ENCODE data around the gene ARHGEF1.
A peak's percentile ranks its signal among the peaks of the same experiment; 100 is the strongest.

Gene ARHGEF1

DNA sequence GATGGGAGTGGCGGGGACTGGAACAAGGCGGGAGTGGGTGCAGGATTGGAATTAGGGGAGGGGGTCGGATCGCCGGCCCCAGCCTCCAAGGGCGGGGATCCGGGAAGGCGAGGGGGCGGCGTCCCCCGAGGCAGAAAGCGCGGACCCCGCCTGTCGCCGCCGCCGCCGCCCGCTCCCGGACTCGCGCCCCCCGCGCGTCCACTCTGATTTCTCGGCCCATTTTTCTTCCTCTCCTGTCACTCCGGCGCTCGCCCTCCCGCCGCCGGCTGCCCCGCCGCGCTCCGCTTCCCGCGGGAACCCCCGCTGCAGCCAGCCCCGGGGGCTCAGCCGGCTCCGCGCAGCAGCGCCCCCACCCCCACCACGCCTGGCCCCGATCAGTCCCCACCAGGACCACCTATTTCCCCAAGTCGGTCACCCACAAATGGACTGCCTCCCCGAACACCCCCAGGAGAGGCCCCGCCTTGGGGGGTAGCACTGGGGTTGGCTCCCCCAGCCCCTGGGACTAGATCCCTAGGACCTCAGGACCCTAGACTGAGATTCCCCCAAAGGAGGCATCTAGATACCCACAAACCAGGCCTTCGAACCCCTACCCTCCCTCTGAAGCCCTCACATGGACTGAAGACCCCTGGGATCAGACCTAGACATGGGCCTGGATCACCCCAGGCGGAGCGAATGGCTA lies 57.9 kb downstream of the ARHGEF1 start:
- Mint-ChIP-seq H3K27ac (ENCODE audit: low read depth) (peak overlapping the region; percentile 71), H3K36me3 (ENCODE audit: insufficient read depth) (peaks cover 20% of the 10 kb centered on the region), H3K27me3 (peaks cover 31% of the 10 kb centered on the region), H3K9me3 (no peaks in the 10 kb centered on the region), H3K4me1 (peaks cover 59% of the 10 kb centered on the region), H3K4me3 (peak overlapping the region; percentile 68)
- DNase-seq (ENCODE audit: low spot score in 2 of 2), result no peak
- no peak for ATAC-seq (replicated peaks; ENCODE audit: extremely low read depth, poor library complexity, severe bottlenecking)

DNA sequence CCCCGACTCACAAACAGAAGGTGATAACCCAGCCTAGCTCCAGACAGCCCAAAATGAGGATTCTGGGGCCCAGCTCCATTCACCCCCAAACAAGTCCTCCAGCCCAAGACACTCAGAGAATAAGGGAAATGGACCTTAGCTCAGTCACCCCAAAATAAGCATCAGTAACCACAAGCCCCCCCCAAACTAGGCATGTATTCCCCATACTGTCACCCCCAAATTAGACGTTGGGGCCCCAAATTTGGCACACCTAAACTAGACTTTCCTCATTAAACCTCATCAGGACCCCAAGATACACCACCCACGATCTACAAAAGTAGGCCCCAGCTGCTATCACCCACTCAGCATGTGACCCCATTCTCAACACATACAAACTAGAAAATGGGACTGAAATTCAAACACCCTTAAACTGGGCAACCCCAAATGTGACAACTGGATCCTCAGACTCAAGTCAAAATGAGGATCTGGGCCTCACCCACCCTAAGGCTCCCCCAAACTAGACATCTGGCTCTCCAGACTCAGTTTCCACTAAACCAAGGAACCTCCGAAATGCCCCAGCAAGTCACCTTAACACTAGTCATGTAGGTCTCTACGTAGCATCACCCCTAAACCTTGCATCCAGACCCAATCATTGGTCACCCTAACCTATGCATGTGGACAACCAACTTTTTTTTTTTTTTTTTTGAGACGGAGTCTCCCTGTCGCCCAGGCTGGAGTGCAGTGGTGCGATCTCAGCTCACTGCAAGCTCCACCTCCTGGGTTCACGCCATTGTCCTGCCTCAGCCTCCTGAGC lies 58.6 kb downstream of the ARHGEF1 start:
- Mint-ChIP-seq H3K4me3 (peak overlapping the region; percentile 68), H3K27ac (ENCODE audit: low read depth) (peak overlapping the region; percentile 63), H3K9me3 (no peaks in the 10 kb centered on the region), H3K4me1 (peaks cover 57% of the 10 kb centered on the region), H3K27me3 (peaks cover 30% of the 10 kb centered on the region), H3K36me3 (ENCODE audit: insufficient read depth) (peaks cover 16% of the 10 kb centered on the region)
- ATAC-seq (replicated peaks; ENCODE audit: extremely low read depth, poor library complexity, severe bottlenecking) (no peak), DNase-seq (ENCODE audit: low spot score in 2 of 2) (no peak)

DNA sequence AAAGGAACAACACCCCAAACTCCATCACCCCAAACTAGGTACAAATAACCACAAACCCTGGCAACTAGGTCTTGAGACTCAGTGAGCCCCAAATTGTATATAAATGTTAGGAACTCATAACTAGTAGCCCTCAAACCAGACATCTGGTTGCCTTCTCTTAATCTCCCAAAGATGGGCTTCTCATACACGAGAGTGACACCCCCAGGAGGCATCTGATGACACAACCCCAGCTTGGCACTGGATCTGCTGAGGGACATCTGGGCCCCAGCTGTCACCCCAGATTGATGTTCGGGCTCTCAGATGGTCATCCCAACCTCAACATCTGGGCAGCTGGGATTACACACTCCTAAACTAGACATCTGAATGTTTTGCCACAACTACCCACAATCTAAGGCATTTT lies 61.4 kb downstream of the ARHGEF1 start:
- peak overlapping the region; percentile 98 for H3K27ac Mint-ChIP-seq (ENCODE audit: low read depth)
- peak overlapping the region; percentile 51 for H3K4me3 Mint-ChIP-seq
- DNase-seq (ENCODE audit: low spot score in 2 of 2), result no peak
- no peaks in the 10 kb centered on the region for H3K9me3 Mint-ChIP-seq
- H3K36me3 Mint-ChIP-seq (ENCODE audit: insufficient read depth), result peaks cover 20% of the 10 kb centered on the region
- H3K27me3 Mint-ChIP-seq, result peaks cover 30% of the 10 kb centered on the region
- no peak for ATAC-seq (replicated peaks; ENCODE audit: extremely low read depth, poor library complexity, severe bottlenecking)
- peaks cover 65% of the 10 kb centered on the region for H3K4me1 Mint-ChIP-seq

DNA sequence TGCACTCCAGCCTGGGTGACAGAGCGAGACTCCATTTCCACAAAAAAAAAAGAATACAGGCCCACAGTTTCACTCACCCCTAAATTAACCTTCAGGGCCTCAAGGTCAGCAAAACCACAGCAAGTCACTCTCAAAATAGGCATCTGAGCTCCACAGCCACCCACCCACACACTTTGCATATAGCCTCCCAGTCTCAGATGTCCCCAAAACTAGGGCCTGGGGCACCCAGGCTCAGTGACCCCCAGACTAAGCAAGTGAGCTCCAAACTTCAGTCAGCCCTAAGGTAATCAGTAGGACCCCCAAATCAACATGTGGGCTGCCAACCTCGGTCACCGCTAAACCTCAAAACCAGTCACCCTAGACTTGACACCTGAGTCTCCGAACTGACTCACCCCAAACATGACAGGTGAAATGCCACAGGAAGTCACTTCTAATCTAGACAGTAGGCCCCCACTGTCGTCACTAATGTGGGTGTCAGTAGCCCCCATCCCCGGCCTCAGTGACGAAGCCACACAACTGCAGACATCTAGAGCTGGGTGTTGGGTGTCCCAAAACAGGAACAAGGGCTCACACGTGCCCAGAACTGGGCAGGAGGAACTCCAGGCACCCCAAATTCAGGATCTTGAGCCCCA lies 62.3 kb downstream of the ARHGEF1 start:
- peaks cover 28% of the 10 kb centered on the region for H3K27me3 Mint-ChIP-seq
- peak overlapping the region; percentile 72 for H3K4me3 Mint-ChIP-seq
- peak overlapping the region; percentile 98 for H3K27ac Mint-ChIP-seq (ENCODE audit: low read depth)
- ATAC-seq (replicated peaks; ENCODE audit: extremely low read depth, poor library complexity, severe bottlenecking) (peak; percentile 88), DNase-seq (ENCODE audit: low spot score in 2 of 2) (peak; percentile 73 to 96)
- H3K4me1 Mint-ChIP-seq, result peaks cover 64% of the 10 kb centered on the region
- H3K36me3 Mint-ChIP-seq (ENCODE audit: insufficient read depth), result peaks cover 20% of the 10 kb centered on the region
- H3K9me3 Mint-ChIP-seq, result no peaks in the 10 kb centered on the region

DNA sequence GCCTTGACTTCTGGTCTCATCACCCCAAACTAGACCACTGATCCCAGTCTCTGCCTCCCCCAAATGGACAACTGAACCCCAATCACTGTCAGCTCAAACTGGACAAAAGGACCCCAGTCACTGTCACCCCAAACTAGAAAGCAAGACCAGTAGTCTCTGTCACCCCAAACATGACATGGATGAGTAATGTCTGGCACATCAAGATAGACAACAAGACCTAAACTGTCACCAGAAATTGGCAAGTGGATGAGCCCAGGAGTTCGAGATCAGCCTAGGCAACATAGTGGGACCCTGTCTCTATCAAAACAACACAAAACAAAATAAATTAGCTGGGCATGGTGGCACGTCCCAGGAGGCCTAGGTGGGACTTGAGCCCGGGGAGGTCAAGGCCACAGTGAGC lies 64.1 kb downstream of the ARHGEF1 start:
- DNase-seq (ENCODE audit: low spot score in 2 of 2), result no peak
- Mint-ChIP-seq H3K36me3 (ENCODE audit: insufficient read depth) (peaks cover 20% of the 10 kb centered on the region), H3K27ac (ENCODE audit: low read depth) (peak overlapping the region; percentile 98), H3K4me1 (peaks cover 57% of the 10 kb centered on the region), H3K9me3 (no peaks in the 10 kb centered on the region), H3K27me3 (peaks cover 10% of the 10 kb centered on the region), H3K4me3 (peak overlapping the region; percentile 68)
- no peak for ATAC-seq (replicated peaks; ENCODE audit: extremely low read depth, poor library complexity, severe bottlenecking)

DNA sequence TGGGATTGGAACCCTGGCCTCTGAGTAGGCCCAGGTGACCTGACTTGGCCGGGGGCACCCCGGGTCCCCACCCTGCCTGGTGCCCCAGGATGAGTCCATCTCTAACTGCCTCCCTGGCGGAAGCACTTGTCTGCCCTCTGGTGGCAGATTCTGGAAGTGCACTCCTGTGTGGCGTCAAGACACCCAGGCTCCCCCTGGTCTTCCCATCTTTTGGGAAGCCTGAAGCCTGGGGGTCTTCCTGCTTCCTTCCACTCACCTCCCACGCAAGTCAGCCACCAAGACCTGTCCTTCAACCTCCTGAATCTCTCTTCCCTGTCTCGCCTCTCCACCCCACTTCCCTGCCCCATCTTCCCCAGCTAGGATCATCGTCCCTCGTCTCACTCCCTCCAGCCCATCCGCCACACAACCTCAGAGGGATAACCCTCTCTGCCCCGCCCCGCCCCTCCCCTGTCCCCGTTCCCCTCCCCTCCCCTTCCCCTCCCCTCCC lies 68.7 kb downstream of the ARHGEF1 start:
- DNase-seq (ENCODE audit: low spot score in 2 of 2) (peak; percentile 73 to 93), ATAC-seq (replicated peaks; ENCODE audit: extremely low read depth, poor library complexity, severe bottlenecking) (peak; percentile 62)
- Mint-ChIP-seq H3K27me3 (no peaks in the 10 kb centered on the region), H3K9me3 (no peaks in the 10 kb centered on the region), H3K4me3 (no peak overlapping the region), H3K4me1 (peaks cover 24% of the 10 kb centered on the region), H3K27ac (ENCODE audit: low read depth) (peak overlapping the region; percentile 87), H3K36me3 (ENCODE audit: insufficient read depth) (peaks cover 5% of the 10 kb centered on the region)

DNA sequence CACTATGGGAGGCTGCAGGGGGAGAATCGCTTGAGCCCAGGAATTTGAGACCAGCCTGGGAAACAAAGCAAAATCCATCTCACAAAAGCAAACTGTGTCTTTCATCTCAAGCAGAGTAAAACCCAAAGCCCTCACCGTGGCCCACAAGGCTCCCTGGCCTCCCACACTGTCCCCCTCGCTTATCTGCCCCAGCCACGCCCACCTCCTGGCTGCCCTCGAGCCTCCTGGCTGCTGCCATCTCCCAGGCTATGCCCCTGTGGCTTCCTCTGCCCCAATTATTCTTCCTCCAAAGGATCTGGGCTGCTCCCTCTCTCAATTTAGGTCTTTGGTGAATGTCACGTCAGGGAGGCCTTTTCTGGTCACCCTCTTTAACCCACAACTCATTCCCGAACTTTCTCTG lies 72.5 kb downstream of the ARHGEF1 start:
- DNase-seq (ENCODE audit: low spot score in 2 of 2), result no peak
- Mint-ChIP-seq H3K27ac (ENCODE audit: low read depth) (no peak overlapping the region), H3K36me3 (ENCODE audit: insufficient read depth) (peaks cover 3% of the 10 kb centered on the region), H3K9me3 (no peaks in the 10 kb centered on the region), H3K4me3 (no peak overlapping the region), H3K27me3 (no peaks in the 10 kb centered on the region), H3K4me1 (peaks cover 26% of the 10 kb centered on the region)
- ATAC-seq (replicated peaks; ENCODE audit: extremely low read depth, poor library complexity, severe bottlenecking), result no peak

DNA sequence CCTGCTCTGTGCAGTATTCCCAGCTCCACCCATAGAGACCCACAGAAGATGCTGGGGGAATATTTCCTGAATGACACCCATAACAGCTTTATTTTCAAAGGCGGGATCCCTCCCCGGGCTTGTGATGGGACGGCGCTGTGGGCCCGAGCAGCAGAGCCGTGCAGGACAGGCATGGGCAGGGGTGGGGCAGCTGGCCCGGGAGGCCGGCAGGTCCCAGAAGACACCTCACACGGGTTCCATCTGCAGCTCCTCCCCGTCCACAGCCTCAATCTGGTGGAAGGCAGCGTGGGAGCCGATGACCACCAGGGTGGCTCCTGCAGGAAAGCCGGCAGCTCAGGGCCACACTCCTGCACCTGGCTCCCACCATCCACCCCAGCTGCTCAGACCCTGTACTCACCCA lies 73.6 kb downstream of the ARHGEF1 start:
- Mint-ChIP-seq H3K27me3 (no peaks in the 10 kb centered on the region), H3K4me1 (peaks cover 22% of the 10 kb centered on the region), H3K9me3 (no peaks in the 10 kb centered on the region), H3K4me3 (no peak overlapping the region), H3K36me3 (ENCODE audit: insufficient read depth) (peaks cover 3% of the 10 kb centered on the region), H3K27ac (ENCODE audit: low read depth) (no peak overlapping the region)
- DNase-seq (ENCODE audit: low spot score in 2 of 2) (no peak), ATAC-seq (replicated peaks; ENCODE audit: extremely low read depth, poor library complexity, severe bottlenecking) (no peak)
